ENCODE data around the gene SMYD3.

SMYD3 gene

DNA sequence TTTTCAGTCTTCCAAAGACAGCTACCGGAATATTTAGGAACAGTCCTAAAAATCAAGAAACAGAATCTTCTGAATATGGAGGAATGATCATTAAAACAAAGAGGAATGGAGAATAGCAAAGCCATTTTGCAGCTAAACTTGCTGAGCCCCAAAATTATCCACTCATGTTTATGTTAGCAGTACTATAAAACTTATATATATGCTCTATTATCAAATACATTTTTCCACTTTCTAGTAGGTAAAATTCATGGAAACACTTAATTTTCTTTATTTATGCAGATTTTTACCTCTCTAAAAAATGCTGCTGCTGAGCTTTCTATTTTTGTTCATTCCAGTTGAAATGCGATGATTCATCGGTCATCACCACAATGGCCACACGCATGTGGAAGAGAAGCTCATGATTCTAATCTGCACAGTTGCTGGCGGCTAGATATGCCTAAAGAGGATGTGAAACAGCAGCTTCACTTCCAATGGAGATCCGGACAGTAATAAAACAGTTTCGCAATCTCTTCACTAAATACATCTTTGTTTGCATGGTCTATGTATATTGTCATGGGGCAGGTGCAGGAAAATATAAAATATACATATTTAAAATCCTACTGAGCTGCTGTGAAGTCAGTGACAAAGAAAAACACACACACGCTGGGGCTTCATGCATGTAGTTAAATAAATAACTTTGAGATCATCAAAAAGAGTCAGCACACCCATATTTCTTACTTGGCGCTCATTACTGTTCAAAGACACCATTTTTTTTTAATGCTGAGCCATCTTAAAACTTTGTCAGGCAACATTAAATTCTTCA, 292.2 kb downstream of the SMYD3 start:
- no peak for DNase-seq (ENCODE audit: low read depth in 2 of 2)

GRCh38 chr1:246213947-246214346, 293.1 kb downstream of the SMYD3 start:
- DNase-seq (ENCODE audit: low read depth in 2 of 2), result no peak

- DNase-seq (ENCODE audit: low read depth in 2 of 2), result no peak
Observed at GRCh38 chr1:246213502-246213901, 293.6 kb downstream of the SMYD3 start.

DNA sequence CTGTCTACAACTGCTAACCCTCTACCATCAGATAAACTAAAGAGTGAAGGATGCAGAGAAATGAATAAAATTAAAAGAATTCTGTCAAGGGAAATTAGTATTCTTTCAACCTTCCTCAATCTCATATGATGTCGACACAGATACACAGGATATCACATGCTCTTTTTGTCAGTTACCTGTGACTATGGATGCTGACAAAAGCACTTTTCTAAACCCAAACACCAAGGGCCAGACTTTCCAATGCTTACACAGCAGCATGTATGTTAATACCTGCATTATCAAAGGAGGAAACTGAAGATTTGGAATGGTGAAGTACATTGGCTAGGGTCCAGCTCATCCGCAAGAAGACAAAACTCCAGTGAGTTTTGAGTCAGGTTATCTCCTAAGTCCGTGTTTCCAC, 294.0 kb downstream of the SMYD3 start:
- no peak for DNase-seq (ENCODE audit: low read depth in 2 of 2)

DNA sequence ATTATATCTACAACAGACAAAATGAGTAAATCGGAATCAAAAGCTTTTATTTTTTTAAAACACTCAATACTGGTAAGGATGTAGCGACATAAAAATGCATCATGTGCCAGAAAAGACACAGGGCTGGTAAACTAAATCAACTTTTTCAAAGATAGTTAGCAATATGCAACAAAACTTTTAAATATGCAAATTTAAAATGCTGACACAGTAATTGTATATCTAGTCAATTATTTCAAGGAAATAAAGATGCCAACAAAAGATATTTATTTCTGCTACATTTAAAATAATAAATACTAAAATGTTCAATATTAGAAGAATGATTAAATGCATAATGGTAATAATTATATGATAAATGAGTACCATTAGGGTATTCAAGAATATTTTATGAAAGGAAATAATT, 295.1 kb downstream of the SMYD3 start:
- no peak for DNase-seq (ENCODE audit: low read depth in 2 of 2)

- DNase-seq (ENCODE audit: low read depth in 2 of 2), result no peak
Observed at GRCh38 chr1:246210756-246211155, 296.3 kb downstream of the SMYD3 start.

DNA sequence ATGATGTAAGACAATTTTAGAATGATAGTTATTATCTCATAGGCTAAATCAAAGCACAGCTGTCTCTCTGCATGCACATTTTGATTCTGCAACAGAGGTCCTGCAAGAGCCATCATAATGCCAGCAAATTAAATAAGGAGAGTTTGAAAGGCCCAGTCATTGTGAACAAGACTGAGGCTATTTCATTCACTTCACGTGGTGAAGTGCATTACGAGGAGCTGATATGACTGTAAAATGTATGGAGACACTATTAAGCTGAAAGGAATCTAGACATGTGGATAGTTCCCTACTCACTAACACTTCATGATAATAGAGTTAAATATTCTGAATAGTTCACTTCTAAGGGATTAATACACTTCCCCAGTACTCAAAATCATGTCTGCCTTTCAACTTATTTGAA, 299.0 kb downstream of the SMYD3 start:
- no peak for DNase-seq (ENCODE audit: low read depth in 2 of 2)

DNA sequence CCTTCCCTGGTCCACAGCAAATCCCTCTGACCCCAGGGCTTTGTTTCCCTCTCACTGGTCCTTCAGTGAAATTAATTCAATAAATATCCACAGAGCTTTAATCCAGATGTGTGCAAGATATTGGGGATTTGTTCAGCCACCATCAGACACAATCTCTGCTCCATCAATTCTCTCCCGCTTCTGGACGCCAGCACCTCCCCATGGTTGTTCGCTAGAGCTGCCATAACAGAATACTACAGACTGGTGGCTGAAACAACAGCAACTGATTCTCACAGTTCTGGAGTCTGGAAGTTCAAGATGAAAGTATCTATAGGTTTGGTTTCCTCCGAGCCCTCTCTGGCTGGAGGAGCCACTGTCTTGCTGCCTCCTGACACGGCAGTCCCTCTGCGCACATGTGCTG, 303.9 kb downstream of the SMYD3 start:
- DNase-seq (ENCODE audit: low read depth in 2 of 2), result no peak

DNA sequence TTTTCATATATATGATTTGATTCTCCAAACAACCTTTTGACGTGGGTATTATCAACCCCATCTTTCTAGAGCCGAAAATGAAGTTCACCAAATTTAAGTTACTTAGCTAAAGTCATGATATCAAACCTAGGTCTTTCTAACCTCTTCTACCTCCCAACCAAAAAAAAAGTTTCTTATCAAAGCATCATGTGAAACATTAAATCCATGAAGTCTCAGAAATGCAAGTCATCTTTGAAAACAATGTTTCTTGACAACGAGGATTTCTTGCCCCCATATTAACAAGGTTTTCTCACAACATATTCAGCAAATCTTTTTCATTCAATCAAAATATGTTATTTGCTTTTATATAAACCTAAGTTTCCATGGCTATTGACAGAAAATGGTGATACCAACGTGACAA, 306.3 kb downstream of the SMYD3 start:
- no peak for DNase-seq (ENCODE audit: low read depth in 2 of 2)

DNA sequence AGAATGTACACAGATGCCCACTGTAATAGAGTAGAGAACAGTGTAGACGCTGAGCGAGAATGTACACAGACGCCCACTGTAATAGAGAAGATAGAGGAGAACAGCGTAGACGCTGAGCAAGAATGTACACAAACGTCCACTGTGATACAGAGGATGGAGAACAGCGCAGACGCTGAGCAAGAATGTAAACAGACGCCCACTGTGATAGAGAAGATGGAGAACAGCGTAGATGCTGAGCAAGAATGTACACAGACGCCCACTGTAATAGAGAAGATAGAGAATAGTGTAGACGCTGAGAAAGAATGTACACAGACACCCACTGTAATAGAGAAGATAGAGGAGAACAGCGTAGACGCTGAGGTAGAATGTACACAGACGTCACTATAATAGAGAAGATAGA, 306.9 kb downstream of the SMYD3 start:
- no peak for DNase-seq (ENCODE audit: low read depth in 2 of 2)

GRCh38 chr1:246199086-246199645, 307.9 kb downstream of the SMYD3 start:
- DNase-seq (ENCODE audit: low read depth in 2 of 2), result no peak

GRCh38 chr1:246198115-246198816, 308.8 kb downstream of the SMYD3 start:
- no peak for DNase-seq (ENCODE audit: low read depth in 2 of 2)

DNA sequence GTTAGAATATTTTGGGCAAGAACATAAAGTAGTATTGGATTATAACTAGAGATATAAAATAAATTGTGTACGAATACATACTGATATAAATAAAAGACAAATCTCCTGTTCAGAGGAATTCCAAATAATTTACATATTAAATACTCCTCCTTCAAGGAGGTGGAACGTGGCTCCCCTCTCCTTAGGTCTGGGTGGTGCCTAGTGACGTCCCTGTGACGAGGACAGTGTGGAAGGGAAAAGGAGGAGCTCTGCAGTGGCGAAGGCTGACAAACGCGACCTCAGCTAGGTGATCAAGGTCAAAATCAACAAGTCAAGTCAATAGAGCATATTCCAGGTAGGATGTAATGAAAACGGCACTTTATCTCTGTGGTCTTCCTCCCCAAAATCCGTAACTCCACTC, 310.0 kb downstream of the SMYD3 start:
- no peak for DNase-seq (ENCODE audit: low read depth in 2 of 2)

- DNase-seq (ENCODE audit: low read depth in 2 of 2), result no peak
Observed at GRCh38 chr1:246195296-246195695, 311.8 kb downstream of the SMYD3 start.

GRCh38 chr1:246193537-246193936, 313.5 kb downstream of the SMYD3 start:
- DNase-seq (ENCODE audit: low read depth in 2 of 2), result no peak

DNA sequence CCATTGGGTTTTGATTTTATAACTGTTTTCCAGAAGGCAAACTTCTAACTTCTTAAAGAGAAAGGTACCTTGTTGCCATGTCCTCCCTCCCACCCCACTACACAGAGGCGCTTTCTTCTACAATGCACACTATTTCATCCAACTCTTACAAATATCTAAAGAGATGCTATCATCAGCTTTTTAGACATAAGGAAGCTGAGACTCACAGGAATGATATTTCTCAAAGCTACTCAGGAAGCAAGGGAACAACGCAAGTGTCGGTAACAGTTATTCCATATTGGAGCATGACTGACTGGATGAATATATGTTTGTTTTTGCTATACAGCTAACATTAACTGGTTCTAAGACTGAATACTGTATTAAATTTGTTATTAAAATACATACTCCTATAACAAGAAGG, 318.0 kb downstream of the SMYD3 start:
- no peak for DNase-seq (ENCODE audit: low read depth in 2 of 2)

DNA sequence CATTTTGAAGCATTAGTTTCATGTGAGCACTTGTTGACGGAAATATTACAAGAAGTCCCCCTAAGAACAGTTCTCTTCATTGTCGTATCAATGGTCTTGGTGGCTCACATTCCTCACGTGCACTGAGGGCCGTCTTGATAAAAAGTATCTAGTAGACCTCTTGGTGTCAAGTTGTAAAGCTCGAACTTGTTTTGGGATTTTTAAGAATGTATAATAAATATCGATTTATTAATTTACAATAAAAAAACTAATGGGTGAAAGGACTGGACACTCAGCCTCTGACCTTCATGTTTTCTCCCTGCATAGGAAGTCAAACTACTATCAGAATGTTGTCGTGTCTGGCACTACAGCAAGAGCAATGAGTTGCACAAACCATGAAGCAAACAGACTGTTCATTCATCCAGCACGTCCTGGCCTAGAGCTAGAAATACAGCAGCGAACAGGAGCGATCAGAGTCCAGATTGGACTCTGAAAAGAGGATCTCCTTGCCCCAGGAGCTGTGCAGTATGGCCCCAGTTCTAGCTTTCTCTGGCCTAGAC, 319.2 kb downstream of the SMYD3 start:
- DNase-seq (ENCODE audit: low read depth in 2 of 2), result no peak

GRCh38 chr1:246184503-246184902, 322.6 kb downstream of the SMYD3 start:
- DNase-seq (ENCODE audit: low read depth in 2 of 2), result no peak

GRCh38 chr1:246182149-246182851, 324.8 kb downstream of the SMYD3 start:
- no peak for DNase-seq (ENCODE audit: low read depth in 2 of 2)

DNA sequence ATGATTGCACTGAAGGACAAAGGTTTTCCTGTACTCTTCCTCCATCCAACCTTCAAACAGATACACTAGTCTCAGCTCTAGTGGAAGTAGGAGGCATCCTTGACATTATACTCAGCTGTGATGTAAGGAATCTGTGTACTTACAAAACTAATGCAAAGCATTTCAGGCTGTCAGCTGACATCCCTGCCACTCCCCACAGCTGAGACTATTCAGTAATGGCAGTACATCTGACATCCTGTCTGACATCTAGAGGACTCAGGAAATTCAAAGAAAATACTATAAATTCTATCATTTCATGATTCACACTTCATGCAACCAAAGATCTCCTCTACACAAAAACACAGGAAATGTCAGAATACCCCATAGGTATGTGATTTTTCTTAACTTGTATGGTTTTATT, 325.8 kb downstream of the SMYD3 start:
- DNase-seq (ENCODE audit: low read depth in 2 of 2), result no peak

DNA sequence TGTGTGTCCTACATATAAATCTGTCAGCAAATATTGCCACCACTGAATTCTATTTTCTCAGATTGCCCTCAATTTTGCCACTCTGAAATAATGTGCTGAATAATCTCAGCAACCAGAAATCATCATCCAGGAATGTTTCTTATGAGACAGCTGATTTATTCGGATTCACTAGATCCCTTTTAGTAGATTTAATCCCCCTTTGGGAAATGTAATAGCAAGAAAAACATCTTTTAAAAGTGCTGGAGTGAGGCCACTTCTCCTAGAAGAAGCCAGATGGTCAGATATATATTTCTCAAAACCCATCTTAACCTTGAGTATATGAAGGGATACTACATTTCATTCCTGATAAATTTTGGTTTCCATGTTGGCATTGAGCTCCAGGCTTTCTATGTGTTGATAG, 327.7 kb downstream of the SMYD3 start:
- DNase-seq (ENCODE audit: low read depth in 2 of 2), result no peak

DNA sequence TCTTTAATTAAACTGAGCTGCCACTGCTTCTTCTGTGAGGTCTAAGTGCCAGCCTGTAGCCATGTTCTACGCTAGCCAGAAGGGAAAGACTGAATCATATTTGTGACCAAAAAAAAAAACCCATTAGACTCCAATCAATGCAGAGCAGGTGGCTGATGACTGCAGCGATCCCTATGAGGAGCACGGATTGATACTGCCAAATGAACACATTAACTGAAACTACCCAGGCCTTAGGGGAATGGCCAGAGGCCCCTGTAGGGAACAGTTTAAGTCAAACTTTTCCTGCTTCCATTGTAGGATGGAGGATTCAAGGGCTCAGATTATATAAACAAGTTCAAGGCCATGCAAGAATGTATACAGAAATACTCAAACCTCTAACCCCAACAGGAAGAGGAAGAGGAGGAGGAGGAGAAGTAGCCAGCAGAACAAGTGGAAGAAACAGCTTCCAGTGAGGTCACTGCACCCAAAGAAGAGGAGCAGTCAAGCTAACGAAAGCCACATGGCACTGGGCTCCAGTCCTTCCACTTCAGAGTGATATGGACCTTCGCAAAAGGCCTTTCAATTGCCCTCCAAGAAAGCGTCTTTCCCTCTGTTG, 328.3 kb downstream of the SMYD3 start:
- no peak for DNase-seq (ENCODE audit: low read depth in 2 of 2)
